Activated T-helper 2 cell treated with anti-CD3 and anti-CD28 coated beads, Interferon-gamma antibody, Interleukin-2, Interleukin-4, amounts not matched to agents 10 μg/mL and 5 μg/mL and 100 μg/mL, durations not matched to agents 14 hours and 24 hours and 36 hours (primary cell): ENCODE measurements around the gene THRSP. TPM values are rescaled to one million over a fixed set of nuclear protein-coding genes. Genes with fewer than 3 reads are reported as not detected.

Experiments
- DNase-seq: peaks from one replicate; pipeline ENCODE4 v3.0.0; 2021; ENCODE audit warnings: low spot score
- H3K27ac Mint-ChIP-seq: one replicate; pipeline ENCODE4 v1.8.0; 2021; ENCODE audit warnings: mixed read lengths
- H3K27me3 Mint-ChIP-seq: one replicate; pipeline ENCODE4 v1.8.0; 2021; ENCODE audit warnings: low read depth, mixed read lengths
- H3K36me3 Mint-ChIP-seq: one replicate; pipeline ENCODE4 v1.8.0; 2021; ENCODE audit warnings: low read depth, mixed read lengths
- H3K4me1 Mint-ChIP-seq: one replicate; pipeline ENCODE4 v1.8.0; 2021; ENCODE audit warnings: low read depth, mixed read lengths
- H3K4me3 Mint-ChIP-seq: one replicate; pipeline ENCODE4 v1.8.0; 2021; ENCODE audit warnings: low read depth, mild to moderate bottlenecking, moderate library complexity, mixed read lengths
- H3K9me3 Mint-ChIP-seq: one replicate; pipeline ENCODE4 v1.8.0; 2021; ENCODE audit warnings: mixed read lengths
- intact Hi-C: fragments of 100-400 bp; cut with micrococcal nuclease; formaldehyde crosslinking; loops from one replicate; pipeline ENCODE4 v1.15.1; 2023
- total RNA-seq: library from RNA; stranded (reverse); gene quantifications from 2 replicates; pipeline ENCODE4 v1.2.3, GENCODE V29; 2022

THRSP gene
- total RNA-seq, 1 donor from 2014 or later: not detected

DNA sequence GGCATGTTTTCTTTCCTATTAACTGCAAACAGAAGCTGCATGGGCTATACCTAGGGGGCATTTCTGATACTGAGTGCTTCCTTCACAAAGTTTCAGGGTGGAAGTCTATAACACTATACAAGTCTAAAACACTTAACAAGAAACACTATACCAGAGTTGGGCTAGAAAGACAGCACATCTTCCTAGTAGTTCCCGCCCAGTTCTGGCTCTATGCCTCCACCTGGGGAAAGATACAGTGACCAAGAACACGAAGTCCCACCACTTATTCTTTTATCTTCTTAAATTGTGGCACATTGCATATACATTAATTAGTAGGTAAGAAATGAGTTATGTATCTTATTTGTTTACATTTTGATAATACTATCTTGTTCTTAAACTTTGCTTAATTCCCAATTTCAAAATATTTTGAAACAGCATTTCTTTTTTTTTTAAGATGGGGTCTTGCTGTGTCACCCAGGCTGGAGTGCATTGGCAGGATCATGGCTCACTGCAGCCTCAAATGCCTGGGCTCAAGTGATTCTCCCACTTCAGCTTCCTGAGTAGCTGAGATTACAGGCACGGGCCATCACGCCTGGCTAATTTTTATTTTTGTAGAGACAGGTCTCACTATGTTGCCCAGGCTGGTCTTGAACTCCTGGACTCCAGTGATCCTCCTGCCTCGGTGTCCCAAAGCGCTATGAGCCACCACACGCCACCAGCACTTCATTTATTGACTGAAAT is 34.2 kb downstream of the THRSP start:
- DNase-seq: no peak
- no peaks in the 10 kb centered on the region for H3K27me3 Mint-ChIP-seq
- H3K4me3 Mint-ChIP-seq: no peak overlapping the region
- peaks cover 11% of the 10 kb centered on the region for H3K4me1 Mint-ChIP-seq
- H3K27ac Mint-ChIP-seq: no peak overlapping the region
- peaks cover 61% of the 10 kb centered on the region for H3K36me3 Mint-ChIP-seq
- no peaks in the 10 kb centered on the region for H3K9me3 Mint-ChIP-seq
- intact Hi-C loops: no loop called here

DNA sequence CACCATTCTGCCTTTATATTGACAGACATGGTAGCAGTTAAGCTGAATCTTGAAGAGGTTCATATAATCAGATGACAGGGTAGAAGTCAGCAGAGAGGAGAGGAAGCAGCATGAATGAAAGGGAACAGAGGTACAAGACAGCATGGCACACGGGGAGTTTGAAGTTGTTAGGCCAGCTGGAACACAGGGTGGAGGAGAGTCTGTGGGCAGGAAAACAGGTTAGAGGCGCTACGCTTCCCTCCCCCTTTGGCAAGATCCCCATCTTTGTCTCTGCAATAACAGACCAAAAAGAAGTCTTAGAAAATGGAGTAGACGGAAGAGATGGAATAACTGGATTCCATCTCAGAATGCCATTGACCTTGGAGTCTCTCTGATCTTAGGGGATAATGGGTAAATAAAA is 36.0 kb downstream of the THRSP start:
- peaks cover 4% of the 10 kb centered on the region for H3K4me1 Mint-ChIP-seq
- intact Hi-C loops: no loop called here
- peaks cover 53% of the 10 kb centered on the region for H3K36me3 Mint-ChIP-seq
- no peak overlapping the region for H3K27ac Mint-ChIP-seq
- no peaks in the 10 kb centered on the region for H3K9me3 Mint-ChIP-seq
- H3K27me3 Mint-ChIP-seq: no peaks in the 10 kb centered on the region
- H3K4me3 Mint-ChIP-seq: no peak overlapping the region
- no peak for DNase-seq

DNA sequence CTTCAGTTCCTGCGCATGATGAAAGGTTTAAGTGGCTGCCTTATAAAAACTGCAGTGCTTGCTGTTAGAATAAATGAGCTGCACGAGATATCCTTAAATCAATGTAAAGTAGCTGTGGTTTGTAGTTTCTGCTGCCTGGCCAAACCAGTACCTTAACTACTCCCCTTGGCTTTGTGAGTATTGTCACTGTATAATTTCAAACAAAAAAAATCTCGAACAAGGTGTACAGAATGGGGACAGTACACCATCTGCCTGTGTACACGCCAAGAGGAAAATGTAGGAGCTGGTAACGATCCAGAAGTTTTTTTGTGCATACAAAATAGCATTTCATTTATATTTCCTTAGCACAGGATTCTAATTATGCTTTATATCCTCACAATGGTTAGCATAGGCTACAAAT is 36.6 kb downstream of the THRSP start:
- H3K9me3 Mint-ChIP-seq: no peaks in the 10 kb centered on the region
- DNase-seq: no peak
- H3K27ac Mint-ChIP-seq: no peak overlapping the region
- H3K36me3 Mint-ChIP-seq: peaks cover 52% of the 10 kb centered on the region
- no peaks in the 10 kb centered on the region for H3K4me1 Mint-ChIP-seq
- intact Hi-C loops: no loop called here
- no peaks in the 10 kb centered on the region for H3K27me3 Mint-ChIP-seq
- H3K4me3 Mint-ChIP-seq: no peak overlapping the region

DNA sequence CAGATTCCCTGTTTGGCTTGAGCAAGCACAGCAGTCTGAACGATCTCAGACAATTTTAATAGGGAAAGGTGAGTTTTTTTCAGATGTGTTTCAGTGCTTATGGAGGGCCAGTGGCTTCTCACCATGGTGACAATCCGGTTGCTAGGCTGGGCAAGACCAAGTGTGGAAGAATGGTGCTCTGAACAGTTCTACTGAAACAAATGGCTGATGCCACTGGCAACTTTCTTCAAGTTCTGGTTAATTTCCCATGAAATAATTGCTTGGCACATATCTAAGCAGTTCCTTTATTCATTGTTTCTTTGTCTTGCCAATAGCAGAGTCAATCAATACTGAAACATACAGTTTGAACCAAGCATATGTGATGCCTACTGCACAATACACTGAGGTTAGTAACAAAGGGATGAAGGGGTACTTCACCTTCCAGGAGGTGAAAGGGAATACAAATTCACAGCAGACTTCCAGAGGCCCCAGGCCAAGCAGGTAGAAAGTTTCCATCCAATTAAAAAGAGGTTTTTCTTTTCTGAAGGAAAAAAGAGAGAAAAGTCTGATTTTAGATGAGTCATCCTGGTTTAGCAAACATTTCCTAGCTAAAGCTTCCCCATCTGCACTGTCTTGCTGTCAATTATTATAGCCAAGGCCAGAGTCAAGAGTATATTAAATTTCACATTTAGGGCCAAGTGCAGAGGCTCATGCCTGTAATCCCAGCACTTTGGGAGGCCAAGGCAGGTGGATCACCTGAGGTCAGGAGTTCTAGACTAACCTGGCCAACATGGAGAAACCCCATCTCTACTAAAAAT is 37.2 kb downstream of the THRSP start:
- DNase-seq: no peak
- H3K9me3 Mint-ChIP-seq: no peaks in the 10 kb centered on the region
- no peaks in the 10 kb centered on the region for H3K4me1 Mint-ChIP-seq
- no peak overlapping the region for H3K4me3 Mint-ChIP-seq
- peaks cover 50% of the 10 kb centered on the region for H3K36me3 Mint-ChIP-seq
- H3K27ac Mint-ChIP-seq: peak overlapping the region; percentile 22
- intact Hi-C loops: no loop called here
- H3K27me3 Mint-ChIP-seq: no peaks in the 10 kb centered on the region

DNA sequence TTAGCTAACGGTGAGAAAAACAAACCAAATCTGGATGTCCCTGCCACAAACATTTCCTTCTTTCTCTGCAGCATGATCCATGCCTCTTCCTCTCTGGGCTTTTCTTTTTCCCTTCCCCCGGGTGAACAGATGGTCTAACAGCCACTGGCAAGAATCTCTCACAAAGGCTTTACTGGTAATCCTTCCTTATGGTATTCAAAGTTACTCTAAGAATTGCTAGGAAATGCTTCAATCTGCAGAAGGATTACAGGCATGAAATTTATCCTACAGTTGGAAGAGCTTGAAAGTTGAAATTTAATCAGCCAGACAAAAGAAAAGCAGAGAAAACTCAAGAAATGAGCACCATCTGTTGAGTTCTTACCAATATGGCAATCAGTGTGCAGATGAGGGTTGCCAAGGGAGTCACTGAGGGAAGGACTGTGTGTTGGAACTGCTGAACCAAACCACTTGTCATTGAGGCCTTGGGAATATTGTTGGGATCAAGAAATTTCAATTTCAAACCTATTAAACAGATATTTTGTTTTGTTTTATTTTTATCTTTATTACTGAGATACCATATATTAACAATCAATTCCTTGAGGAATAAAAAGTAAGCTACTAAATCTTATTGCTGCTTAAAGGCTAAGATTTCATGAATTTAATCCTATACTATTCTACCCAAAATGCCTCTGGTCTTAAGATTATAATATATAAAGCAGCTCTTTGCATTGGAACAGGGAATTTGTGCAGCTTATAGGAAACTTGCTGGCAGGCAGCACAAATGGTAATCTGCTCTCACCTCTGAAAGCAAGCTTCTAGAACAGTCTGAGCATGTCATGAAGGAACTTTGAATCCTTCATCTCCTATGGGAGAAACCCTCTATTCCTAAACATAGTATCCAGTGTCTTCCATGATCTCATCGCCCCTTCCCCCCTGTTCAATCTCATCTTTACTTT is 45.7 kb downstream of the THRSP start:
- intact Hi-C loops: no loop called here
- no peak for DNase-seq
- Mint-ChIP-seq H3K4me3 (no peak overlapping the region), H3K4me1 (no peaks in the 10 kb centered on the region), H3K27me3 (no peaks in the 10 kb centered on the region), H3K27ac (no peak overlapping the region), H3K9me3 (no peaks in the 10 kb centered on the region), H3K36me3 (peaks cover 54% of the 10 kb centered on the region)

DNA sequence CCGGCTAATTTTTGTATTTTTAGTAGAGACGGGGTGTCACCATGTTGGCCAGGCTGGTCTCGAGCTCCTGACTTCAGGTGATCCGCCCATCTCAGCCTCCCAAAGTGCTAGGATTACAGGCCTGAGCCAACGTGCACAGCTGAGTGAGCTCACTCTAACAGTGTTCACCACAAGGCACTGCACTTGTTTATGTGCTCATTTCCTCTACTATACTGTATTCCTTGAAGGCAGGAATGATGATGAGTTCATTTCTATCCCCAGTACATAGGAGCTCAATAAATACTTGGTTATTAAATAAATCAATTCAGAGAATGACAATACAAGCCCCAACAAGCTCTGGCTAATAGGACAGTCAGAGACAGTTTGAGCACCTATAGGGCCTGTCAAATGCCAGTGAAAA is 46.7 kb downstream of the THRSP start:
- H3K36me3 Mint-ChIP-seq: peaks cover 51% of the 10 kb centered on the region

DNA sequence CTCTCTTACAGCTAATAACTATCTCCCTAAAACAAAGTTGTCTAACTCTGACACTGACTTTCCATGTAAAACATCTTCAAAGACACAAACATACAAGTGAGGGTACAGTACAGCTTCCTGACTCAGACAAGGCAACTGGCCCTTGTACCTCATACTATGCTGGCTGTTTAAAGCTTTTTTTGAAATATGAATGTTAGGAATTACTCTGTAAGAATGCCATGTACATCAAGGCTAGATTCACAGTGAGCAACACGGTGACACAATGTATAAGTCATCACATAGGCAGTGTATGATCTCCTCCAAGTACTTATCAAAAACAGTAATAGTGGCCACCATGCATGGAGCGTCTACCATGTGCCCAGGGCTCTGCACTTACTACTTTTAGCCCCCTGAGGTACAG is 47.2 kb downstream of the THRSP start:
- H3K36me3 Mint-ChIP-seq: peaks cover 49% of the 10 kb centered on the region
- DNase-seq: no peak
- no peak overlapping the region for H3K27ac Mint-ChIP-seq
- intact Hi-C loops: no loop called here
- H3K4me3 Mint-ChIP-seq: no peak overlapping the region
- no peaks in the 10 kb centered on the region for H3K4me1 Mint-ChIP-seq
- H3K9me3 Mint-ChIP-seq: no peaks in the 10 kb centered on the region
- no peaks in the 10 kb centered on the region for H3K27me3 Mint-ChIP-seq

More for the DNA sequence above, 46.7 kb downstream of the THRSP start:
- Mint-ChIP-seq H3K4me3 (no peak overlapping the region), H3K9me3 (no peaks in the 10 kb centered on the region), H3K4me1 (no peaks in the 10 kb centered on the region), H3K27me3 (no peaks in the 10 kb centered on the region), H3K27ac (no peak overlapping the region)
- no peak for DNase-seq
- intact Hi-C loops: no loop called here

DNA sequence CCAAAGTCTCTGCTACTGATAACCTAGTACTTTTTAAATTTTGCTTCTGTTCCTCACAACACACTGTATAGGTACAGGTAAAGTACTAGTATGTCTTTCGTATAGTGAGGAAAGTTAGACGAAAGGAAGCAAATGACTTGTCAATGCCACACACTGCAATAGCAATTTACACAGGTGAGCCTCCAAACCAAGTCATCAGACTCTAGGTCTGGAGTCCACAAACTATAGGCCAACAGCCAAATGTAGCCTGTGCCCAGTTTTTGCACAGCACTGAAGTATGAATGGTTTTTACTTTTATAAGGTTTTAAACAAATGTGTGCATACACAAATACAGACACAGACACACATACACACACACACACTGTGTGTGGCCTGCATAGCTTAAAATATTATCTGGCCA is 47.6 kb downstream of the THRSP start:
- no peaks in the 10 kb centered on the region for H3K9me3 Mint-ChIP-seq
- no peaks in the 10 kb centered on the region for H3K4me1 Mint-ChIP-seq
- no peak overlapping the region for H3K4me3 Mint-ChIP-seq
- H3K36me3 Mint-ChIP-seq: peaks cover 46% of the 10 kb centered on the region
- no peak for DNase-seq
- intact Hi-C loops: no loop called here
- H3K27ac Mint-ChIP-seq: no peak overlapping the region
- H3K27me3 Mint-ChIP-seq: no peaks in the 10 kb centered on the region

DNA sequence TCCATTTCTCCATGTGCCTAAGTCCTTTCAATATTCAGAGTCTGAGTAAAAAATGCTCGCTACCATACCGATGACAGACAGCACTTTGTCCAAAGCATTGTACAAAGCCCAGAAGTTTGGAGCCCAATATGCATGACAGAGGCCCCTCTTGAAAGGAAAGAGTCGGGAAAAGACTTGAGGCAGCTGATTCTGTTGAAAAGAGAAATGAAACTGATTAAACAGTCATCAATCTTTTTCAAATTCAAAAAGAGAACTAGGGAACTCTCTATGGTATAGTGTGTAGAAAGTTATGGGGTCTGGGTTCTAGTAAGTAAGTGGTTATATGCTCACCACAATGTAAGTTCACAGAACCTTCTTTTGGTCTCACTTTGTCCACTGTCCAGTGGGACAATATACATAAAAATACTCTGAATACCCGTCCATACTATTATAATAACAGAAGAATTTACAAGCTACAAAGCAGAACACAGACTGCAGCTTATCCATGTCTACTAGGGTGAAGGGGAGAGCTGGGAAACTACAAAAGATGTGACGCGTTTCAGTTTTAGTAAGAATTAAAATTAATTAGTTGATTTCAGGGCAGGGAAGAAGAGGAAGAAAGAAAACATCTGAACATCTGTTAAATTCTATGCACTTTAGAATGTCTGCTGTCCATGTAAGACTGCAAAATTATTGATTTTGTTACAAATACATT is 49.1 kb downstream of the THRSP start:
- intact Hi-C loops: no loop called here
- no peak for DNase-seq
- Mint-ChIP-seq H3K9me3 (no peaks in the 10 kb centered on the region), H3K27me3 (no peaks in the 10 kb centered on the region), H3K27ac (no peak overlapping the region), H3K36me3 (peaks cover 50% of the 10 kb centered on the region), H3K4me1 (no peaks in the 10 kb centered on the region), H3K4me3 (no peak overlapping the region)

Other genes with a start within 250 kb of the THRSP start
- 43.3 and 45.5 TPM in 2 replicates for gene RSF1, start 243.1 kb upstream of the THRSP start, total RNA-seq
- gene AAMDC, start 242.7 kb upstream of the THRSP start, total RNA-seq: 3.0 and 3.6 TPM in 2 replicates
- gene INTS4, start 69.2 kb upstream of the THRSP start, total RNA-seq: 62.7 and 66.8 TPM in 2 replicates
- 0.23 and 0.34 TPM in 2 replicates for gene KCTD14, start 40.6 kb upstream of the THRSP start, total RNA-seq
- gene NDUFC2, start 16.0 kb downstream of the THRSP start, total RNA-seq: 208 and 215 TPM in 2 replicates
- 58.6 and 70.1 TPM in 2 replicates for gene ALG8, start 75.8 kb downstream of the THRSP start, total RNA-seq
- gene KCTD21, start 124.8 kb downstream of the THRSP start, total RNA-seq: 10.0 and 10.4 TPM in 2 replicates
- gene USP35, start 125.1 kb downstream of the THRSP start, total RNA-seq: 12.9 and 14.6 TPM in 2 replicates